Measurements from ENCODE around the gene PELI3. TPM values are rescaled to one million over a fixed set of nuclear protein-coding genes. Genes with fewer than 3 reads are reported as not detected.

The PELI3 gene
- total and polyA plus RNA-seq, 10 of the 15 experiments (the other 5 are each of a cell fraction or from before 2014, with no cell fraction given) = 0.14 to 1.5 (median 0.66) TPM

GRCh38 chr11:66468691-66469090 lies 2.0 kb downstream of the PELI3 start (continued):
- TF ChIP-seq, protein P1, sequence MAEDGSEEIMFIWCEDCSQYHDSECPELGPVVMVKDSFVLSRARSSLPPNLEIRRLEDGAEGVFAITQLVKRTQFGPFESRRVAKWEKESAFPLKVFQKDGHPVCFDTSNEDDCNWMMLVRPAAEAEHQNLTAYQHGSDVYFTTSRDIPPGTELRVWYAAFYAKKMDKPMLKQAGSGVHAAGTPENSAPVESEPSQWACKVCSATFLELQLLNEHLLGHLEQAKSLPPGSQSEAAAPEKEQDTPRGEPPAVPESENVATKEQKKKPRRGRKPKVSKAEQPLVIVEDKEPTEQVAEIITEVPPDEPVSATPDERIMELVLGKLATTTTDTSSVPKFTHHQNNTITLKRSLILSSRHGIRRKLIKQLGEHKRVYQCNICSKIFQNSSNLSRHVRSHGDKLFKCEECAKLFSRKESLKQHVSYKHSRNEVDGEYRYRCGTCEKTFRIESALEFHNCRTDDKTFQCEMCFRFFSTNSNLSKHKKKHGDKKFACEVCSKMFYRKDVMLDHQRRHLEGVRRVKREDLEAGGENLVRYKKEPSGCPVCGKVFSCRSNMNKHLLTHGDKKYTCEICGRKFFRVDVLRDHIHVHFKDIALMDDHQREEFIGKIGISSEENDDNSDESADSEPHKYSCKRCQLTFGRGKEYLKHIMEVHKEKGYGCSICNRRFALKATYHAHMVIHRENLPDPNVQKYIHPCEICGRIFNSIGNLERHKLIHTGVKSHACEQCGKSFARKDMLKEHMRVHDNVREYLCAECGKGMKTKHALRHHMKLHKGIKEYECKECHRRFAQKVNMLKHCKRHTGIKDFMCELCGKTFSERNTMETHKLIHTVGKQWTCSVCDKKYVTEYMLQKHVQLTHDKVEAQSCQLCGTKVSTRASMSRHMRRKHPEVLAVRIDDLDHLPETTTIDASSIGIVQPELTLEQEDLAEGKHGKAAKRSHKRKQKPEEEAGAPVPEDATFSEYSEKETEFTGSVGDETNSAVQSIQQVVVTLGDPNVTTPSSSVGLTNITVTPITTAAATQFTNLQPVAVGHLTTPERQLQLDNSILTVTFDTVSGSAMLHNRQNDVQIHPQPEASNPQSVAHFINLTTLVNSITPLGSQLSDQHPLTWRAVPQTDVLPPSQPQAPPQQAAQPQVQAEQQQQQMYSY (CRISPR knock-in tag; IDR thresholded peaks at IDR 0.05) = no peak
- TF ChIP-seq ATF7 (IDR thresholded peaks at IDR 0.05; ENCODE audit: low read depth) = no peak
- TF ChIP-seq LARP7 (IDR thresholded peaks at IDR 0.05) = no peak
- TF ChIP-seq SMC3 (IDR thresholded peaks at IDR 0.05; ENCODE audit: borderline replicate concordance, low read length) = no peak
- TF ChIP-seq, protein P2, sequence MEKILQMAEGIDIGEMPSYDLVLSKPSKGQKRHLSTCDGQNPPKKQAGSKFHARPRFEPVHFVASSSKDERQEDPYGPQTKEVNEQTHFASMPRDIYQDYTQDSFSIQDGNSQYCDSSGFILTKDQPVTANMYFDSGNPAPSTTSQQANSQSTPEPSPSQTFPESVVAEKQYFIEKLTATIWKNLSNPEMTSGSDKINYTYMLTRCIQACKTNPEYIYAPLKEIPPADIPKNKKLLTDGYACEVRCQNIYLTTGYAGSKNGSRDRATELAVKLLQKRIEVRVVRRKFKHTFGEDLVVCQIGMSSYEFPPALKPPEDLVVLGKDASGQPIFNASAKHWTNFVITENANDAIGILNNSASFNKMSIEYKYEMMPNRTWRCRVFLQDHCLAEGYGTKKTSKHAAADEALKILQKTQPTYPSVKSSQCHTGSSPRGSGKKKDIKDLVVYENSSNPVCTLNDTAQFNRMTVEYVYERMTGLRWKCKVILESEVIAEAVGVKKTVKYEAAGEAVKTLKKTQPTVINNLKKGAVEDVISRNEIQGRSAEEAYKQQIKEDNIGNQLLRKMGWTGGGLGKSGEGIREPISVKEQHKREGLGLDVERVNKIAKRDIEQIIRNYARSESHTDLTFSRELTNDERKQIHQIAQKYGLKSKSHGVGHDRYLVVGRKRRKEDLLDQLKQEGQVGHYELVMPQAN (conservative IDR thresholded peaks at IDR 0.05) = no peak
- TF ChIP-seq EZH2 (IDR thresholded peaks at IDR 0.05; ENCODE audit: borderline replicate concordance, control insufficient read depth, low read depth, low read length) = no peak
- no peak for TF ChIP-seq BHLHE40 (IDR thresholded peaks at IDR 0.05; ENCODE audit: borderline replicate concordance in 1 of 2, low read depth in 2 of 2, low read length in 1 of 2)

Measured in GM12878 (cell line).